ENCODE measurements around the gene INPP4A.

DNA sequence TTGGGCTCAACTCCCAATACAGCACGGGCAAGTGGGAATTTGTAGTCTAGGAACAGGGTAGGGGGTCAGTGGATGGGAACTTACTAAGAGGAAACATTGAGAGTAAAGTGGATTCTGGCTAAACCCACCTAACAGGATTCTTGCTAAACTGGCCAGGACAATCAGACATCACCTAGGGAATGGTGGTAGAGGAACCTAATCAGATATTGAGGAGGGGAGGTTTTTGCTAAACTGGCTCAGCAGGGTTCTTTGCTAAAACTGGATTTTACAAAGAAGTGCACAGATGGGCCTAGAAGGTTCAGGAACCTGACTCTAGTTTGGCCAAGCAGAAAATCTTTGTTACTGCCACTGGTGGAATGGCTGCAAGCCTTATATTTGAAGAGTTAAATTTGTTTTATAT lies 55.9 kb downstream of the INPP4A start:
- TF ChIP-seq POLR2AphosphoS5 (IDR thresholded peaks at IDR 0.05) (no peak), POLR2A (IDR thresholded peaks at IDR 0.05) (no peak)
- TF ChIP-seq, protein P1, sequence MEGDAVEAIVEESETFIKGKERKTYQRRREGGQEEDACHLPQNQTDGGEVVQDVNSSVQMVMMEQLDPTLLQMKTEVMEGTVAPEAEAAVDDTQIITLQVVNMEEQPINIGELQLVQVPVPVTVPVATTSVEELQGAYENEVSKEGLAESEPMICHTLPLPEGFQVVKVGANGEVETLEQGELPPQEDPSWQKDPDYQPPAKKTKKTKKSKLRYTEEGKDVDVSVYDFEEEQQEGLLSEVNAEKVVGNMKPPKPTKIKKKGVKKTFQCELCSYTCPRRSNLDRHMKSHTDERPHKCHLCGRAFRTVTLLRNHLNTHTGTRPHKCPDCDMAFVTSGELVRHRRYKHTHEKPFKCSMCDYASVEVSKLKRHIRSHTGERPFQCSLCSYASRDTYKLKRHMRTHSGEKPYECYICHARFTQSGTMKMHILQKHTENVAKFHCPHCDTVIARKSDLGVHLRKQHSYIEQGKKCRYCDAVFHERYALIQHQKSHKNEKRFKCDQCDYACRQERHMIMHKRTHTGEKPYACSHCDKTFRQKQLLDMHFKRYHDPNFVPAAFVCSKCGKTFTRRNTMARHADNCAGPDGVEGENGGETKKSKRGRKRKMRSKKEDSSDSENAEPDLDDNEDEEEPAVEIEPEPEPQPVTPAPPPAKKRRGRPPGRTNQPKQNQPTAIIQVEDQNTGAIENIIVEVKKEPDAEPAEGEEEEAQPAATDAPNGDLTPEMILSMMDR (IDR thresholded peaks at IDR 0.05): no peak
